Cardiac fibroblast (primary cell): ENCODE data around the gene GPC6.

Experiments used
- DNase-seq, 2 donors: peaks; one replicate each; pipeline versions ENCODE4 v3.0.0 to v3.0.0-alpha.2; 2010; ENCODE audit warnings: low read depth in 2 of 2
- H3K4me3 ChIP-seq, 2 donors: replicated peaks in 1 of 2; 1 replicate in 1 of 2; 2 replicates in 1 of 2; pipeline ENCODE4 v1.5.1; 2011; ENCODE audit warnings: low read depth in 2 of 2, low read length in 2 of 2, mild to moderate bottlenecking in 2 of 2, moderate library complexity in 1 of 2
- TF ChIP-seq, protein P1 (sequence below): IDR thresholded peaks from one replicate; pipeline ENCODE4 v1.5.1; 2011; ENCODE audit warnings: low read depth, mild to moderate bottlenecking, low read length, inconsistent platforms

GPC6 gene

DNA sequence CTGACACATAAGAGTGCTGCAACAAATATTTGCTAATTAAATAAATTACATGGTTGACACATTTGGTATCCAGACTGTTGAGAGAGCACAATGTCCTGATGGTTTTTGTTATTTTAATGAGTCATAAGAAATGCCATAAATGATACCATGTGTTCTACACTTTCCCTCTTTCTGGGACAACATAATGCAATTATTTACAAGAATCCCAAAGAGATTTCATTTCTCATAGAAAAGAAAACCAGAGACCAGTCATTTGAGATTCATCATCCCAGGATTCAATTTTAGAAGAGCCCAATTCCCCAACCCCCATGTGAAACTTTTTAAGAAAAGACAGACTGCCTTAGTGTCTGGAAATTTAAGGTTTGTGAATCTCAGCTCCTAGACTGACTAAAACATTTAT, 853.3 kb downstream of the GPC6 start:
- peak; percentile 42 to 54 for DNase-seq
- TF ChIP-seq, protein P1, sequence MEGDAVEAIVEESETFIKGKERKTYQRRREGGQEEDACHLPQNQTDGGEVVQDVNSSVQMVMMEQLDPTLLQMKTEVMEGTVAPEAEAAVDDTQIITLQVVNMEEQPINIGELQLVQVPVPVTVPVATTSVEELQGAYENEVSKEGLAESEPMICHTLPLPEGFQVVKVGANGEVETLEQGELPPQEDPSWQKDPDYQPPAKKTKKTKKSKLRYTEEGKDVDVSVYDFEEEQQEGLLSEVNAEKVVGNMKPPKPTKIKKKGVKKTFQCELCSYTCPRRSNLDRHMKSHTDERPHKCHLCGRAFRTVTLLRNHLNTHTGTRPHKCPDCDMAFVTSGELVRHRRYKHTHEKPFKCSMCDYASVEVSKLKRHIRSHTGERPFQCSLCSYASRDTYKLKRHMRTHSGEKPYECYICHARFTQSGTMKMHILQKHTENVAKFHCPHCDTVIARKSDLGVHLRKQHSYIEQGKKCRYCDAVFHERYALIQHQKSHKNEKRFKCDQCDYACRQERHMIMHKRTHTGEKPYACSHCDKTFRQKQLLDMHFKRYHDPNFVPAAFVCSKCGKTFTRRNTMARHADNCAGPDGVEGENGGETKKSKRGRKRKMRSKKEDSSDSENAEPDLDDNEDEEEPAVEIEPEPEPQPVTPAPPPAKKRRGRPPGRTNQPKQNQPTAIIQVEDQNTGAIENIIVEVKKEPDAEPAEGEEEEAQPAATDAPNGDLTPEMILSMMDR, result no peak
- no peak overlapping the region for H3K4me3 ChIP-seq

DNA sequence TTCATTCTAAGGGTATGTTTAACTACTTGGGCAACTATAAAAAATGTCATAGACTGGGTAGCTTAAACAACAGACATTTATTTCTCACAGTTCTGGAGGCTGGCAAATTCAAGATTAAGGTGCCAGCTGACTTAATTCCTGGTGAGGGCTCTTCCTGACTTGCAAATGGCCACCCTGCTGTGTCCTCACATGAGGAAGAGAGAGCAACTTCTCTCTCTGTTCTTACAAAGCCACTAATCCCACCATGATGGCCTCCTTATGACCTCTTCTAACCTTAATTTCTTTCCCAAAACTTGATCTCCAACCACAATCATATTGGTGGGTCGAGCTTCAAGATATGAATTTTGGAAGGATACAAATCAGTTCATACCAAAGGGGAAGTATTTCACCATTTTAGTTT, 853.9 kb downstream of the GPC6 start:
- H3K4me3 ChIP-seq, result no peak overlapping the region
- TF ChIP-seq, protein P1, result no peak
- no peak for DNase-seq

DNA sequence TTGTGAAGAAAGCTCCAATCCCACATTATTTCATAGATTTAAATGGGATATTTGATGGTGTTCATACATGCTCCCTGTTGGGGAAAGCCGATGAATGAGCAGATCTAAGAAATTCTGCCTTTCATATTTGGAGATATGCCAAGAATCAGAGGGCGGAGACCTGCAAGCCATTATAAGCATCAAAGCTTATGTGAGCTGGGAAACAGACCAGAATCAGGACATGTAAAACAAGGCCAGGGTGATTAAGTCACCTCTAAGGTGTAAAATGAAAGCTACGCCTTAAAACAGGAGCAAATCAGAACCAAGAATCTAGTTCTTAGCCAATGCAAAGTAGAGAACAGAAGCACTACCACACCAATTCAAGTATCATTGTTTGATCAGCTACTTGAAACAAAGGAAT, 860.5 kb downstream of the GPC6 start:
- no peak overlapping the region for H3K4me3 ChIP-seq
- TF ChIP-seq, protein P1, result no peak
- DNase-seq, result no peak

DNA sequence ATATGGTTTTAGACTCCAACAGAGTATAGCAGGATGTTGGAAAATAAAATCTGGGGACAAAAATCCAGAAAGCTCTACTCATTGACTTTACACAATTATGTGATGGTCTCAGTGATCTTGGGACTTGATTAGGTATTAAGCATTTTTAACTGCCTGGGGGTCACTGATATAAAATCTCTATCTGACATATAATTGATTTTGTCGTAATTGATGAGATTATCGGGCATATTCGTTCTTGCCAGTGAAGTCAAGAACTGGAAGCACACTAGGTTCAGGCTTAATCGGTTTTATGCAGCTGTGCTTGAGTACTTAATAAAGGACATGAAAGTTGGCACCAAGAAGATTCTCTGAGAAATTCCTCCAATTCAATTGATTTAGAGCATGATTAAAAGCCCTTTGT, 862.1 kb downstream of the GPC6 start:
- no peak overlapping the region for H3K4me3 ChIP-seq
- no peak for DNase-seq
- TF ChIP-seq, protein P1, result no peak

DNA sequence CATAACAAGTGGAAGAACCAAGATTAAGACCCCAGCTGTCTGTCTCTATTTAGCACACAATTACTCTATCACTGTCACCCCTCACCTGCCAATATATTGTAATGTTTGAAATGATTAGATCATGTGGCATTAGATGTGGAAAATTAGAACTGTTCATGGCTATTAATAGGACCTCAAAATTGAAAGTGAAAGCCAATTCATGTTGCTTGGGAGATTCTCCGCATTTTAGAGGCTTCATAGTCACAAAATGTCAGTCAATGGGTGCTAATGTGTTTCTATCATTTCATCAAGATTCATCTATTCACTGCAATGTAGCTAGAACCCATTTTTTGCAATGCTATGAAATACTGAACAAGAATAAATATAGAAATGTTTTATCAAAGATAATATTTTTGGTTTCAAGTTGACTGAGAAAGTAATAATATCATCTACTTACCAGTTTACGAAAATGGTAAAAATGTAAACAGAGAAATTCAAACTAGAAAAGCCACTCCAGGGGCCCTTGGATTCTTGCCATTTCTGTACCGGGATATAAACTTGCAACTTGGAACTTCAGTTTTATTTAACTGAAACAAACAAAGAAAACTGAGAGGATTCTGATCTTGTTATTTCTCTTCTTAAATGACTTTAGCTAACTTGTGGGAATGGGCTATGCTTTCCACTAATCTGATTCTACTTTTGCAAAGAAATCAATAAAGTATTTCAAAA, 864.3 kb downstream of the GPC6 start:
- TF ChIP-seq, protein P1, result no peak
- no peak for DNase-seq
- H3K4me3 ChIP-seq, result no peak overlapping the region

DNA sequence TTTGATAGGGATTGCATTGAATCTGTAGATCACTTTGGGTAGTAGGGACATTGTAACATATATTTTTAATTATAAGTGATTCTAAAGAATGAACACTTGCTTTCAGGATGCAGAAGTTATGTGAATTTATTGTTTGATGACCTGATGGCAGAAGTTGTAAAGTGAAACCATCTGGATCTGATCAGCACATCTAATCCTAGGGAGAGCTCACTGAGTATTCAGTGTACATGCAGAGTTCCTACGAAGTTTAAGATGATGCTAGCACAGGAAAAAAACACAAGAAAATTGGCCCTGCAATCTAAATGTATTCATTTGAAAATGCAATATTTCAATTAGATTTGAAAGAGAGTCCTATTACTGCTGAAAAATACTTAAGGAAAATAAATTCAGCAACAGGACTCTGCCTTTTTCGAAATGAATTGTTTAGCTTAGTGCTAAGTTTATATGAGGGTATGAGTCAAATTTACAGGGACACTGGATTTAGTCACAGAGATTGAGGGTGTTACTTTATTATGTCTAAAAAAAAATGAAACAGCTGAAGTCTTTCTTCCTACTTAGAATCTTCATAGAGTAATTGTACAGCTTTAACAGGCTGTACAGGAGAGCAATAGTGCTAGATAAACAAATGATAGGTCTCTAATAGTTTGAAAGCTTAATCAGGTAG, 867.2 kb downstream of the GPC6 start:
- no peak for DNase-seq
- TF ChIP-seq, protein P1, result no peak
- no peak overlapping the region for H3K4me3 ChIP-seq
